Measurements from ENCODE around the gene AFAP1. TPM values are rescaled to one million over a fixed set of nuclear protein-coding genes. Genes with fewer than 3 reads are reported as not detected.

AFAP1 gene
- polyA plus RNA-seq, 3 donors, result not detected

- Mint-ChIP-seq H3K9me3 (peaks cover 3 to 6% (median 5%) of the 10 kb centered on the region in 7 donors), H3K27ac (no peak overlapping the region), H3K4me1 (peaks cover 16% of the 10 kb centered on the region), H3K36me3 (peaks cover 0 to 16% of the 10 kb centered on the region in 2 donors), H3K27me3 (ENCODE audit: low read depth in 3 of 3) (peaks cover 3 to 8% (median 7%) of the 10 kb centered on the region in 3 donors), H3K4me3 (no peak overlapping the region)
- H3K27me3 ChIP-seq (ENCODE audit: control insufficient read depth in 2 of 2, insufficient read depth in 2 of 2, low read length in 2 of 2), result no peaks in the 10 kb centered on the region
- no peak overlapping the region for H2AFZ ChIP-seq (ENCODE audit: insufficient read depth, low read depth, low read length, poor library complexity, severe bottlenecking)
- TF ChIP-seq, protein P1, sequence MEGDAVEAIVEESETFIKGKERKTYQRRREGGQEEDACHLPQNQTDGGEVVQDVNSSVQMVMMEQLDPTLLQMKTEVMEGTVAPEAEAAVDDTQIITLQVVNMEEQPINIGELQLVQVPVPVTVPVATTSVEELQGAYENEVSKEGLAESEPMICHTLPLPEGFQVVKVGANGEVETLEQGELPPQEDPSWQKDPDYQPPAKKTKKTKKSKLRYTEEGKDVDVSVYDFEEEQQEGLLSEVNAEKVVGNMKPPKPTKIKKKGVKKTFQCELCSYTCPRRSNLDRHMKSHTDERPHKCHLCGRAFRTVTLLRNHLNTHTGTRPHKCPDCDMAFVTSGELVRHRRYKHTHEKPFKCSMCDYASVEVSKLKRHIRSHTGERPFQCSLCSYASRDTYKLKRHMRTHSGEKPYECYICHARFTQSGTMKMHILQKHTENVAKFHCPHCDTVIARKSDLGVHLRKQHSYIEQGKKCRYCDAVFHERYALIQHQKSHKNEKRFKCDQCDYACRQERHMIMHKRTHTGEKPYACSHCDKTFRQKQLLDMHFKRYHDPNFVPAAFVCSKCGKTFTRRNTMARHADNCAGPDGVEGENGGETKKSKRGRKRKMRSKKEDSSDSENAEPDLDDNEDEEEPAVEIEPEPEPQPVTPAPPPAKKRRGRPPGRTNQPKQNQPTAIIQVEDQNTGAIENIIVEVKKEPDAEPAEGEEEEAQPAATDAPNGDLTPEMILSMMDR (IDR thresholded peaks at IDR 0.05), result no peak
- WGBS (ENCODE audit: insufficient coverage), result 93% methylated on average over 3 of the region's 5 CpGs
- intact Hi-C loops (cut with micrococcal nuclease), result no loop called here
- no peaks in the 10 kb centered on the region for H3K36me3 ChIP-seq (replicated peaks in 1 of 2; ENCODE audit: control insufficient read depth in 1 of 2, insufficient read depth in 2 of 2, low read length in 2 of 2)
- DNase-seq, result no peak
- H3K9me3 ChIP-seq (replicated peaks in 1 of 2; ENCODE audit: control insufficient read depth in 1 of 2, insufficient read depth in 1 of 2, low read length in 2 of 2), result peaks cover 0 to 4% of the 10 kb centered on the region in 2 donors
- H3K4me1 ChIP-seq (ENCODE audit: control insufficient read depth in 1 of 2, insufficient read depth in 2 of 2, low read length in 2 of 2), result peaks cover 12 to 13% of the 10 kb centered on the region in 2 donors
- no peaks in the 10 kb centered on the region for H3K79me2 ChIP-seq (ENCODE audit: insufficient read depth, low read length)
- no peak overlapping the region for H3K4me3 ChIP-seq (replicated peaks in 1 of 3; ENCODE audit: low read depth in 2 of 3, low read length in 3 of 3)
- H3K27ac ChIP-seq (ENCODE audit: low read depth in 1 of 2, low read length in 2 of 2), result no peak overlapping the region
- H3K9ac ChIP-seq (ENCODE audit: insufficient read depth, low read length, poor library complexity, severe bottlenecking), result no peak overlapping the region
- no peak overlapping the region for H3K4me2 ChIP-seq (replicated peaks; ENCODE audit: extremely low read depth, low read length, poor library complexity, severe bottlenecking)
- no peaks in the 10 kb centered on the region for H4K20me1 ChIP-seq (ENCODE audit: insufficient read depth, low read length)
Measured at GRCh38 chr4:7824218-7824617, 115.4 kb downstream of the AFAP1 start.

DNA sequence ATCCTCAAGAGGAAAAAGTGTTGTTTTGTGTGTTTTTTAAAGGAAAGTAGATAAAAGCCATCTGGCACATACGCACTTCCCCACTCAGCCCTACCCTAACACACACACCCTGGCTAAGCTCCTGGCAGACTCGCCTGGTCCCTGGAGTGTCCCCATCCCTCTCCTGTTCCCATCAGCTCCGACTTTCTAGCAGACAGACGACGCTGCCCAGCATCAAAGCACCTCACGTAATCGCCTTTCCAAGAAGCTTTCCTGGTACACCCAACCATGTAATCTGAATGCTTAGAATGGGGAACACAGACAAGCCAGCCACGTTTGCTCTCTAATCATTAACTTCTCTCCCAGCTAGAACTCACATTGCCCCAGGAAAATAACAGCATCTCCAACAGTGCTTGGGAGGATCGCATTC is 116.2 kb downstream of the AFAP1 start:
- Histone ChIP-seq H3K36me3 (replicated peaks in 1 of 2; ENCODE audit: control insufficient read depth in 1 of 2, insufficient read depth in 2 of 2, low read length in 2 of 2) (no peaks in the 10 kb centered on the region), H3K9me3 (replicated peaks in 1 of 2; ENCODE audit: control insufficient read depth in 1 of 2, insufficient read depth in 1 of 2, low read length in 2 of 2) (no peaks in the 10 kb centered on the region), H4K20me1 (ENCODE audit: insufficient read depth, low read length) (no peaks in the 10 kb centered on the region), H3K4me1 (ENCODE audit: control insufficient read depth in 1 of 2, insufficient read depth in 2 of 2, low read length in 2 of 2) (peaks cover 9 to 10% of the 10 kb centered on the region in 2 donors), H3K4me3 (replicated peaks in 1 of 3; ENCODE audit: low read depth in 2 of 3, low read length in 3 of 3) (no peak overlapping the region), H3K4me2 (replicated peaks; ENCODE audit: extremely low read depth, low read length, poor library complexity, severe bottlenecking) (no peak overlapping the region), H3K27ac (ENCODE audit: low read depth in 1 of 2, low read length in 2 of 2) (no peak overlapping the region), H3K79me2 (ENCODE audit: insufficient read depth, low read length) (no peaks in the 10 kb centered on the region), H3K27me3 (ENCODE audit: control insufficient read depth in 2 of 2, insufficient read depth in 2 of 2, low read length in 2 of 2) (no peaks in the 10 kb centered on the region), H3K9ac (ENCODE audit: insufficient read depth, low read length, poor library complexity, severe bottlenecking) (no peak overlapping the region), H2AFZ (ENCODE audit: insufficient read depth, low read depth, low read length, poor library complexity, severe bottlenecking) (no peak overlapping the region)
- Mint-ChIP-seq H3K36me3 (peaks cover 0 to 19% of the 10 kb centered on the region in 2 donors), H3K27ac (no peak overlapping the region), H3K9me3 (peaks cover 0 to 2% (median 0%) of the 10 kb centered on the region in 7 donors), H3K27me3 (ENCODE audit: low read depth in 3 of 3) (peaks cover 3 to 7% (median 6%) of the 10 kb centered on the region in 3 donors), H3K4me1 (peaks cover 10% of the 10 kb centered on the region), H3K4me3 (no peak overlapping the region)
- TF ChIP-seq, protein P1 (IDR thresholded peaks at IDR 0.05), result no peak
- no peak for DNase-seq
- 94% methylated on average over 6 of the region's 9 CpGs for WGBS (ENCODE audit: insufficient coverage)
- intact Hi-C loops (cut with micrococcal nuclease), result no loop called here
